HEK293T (cell line): ENCODE results near the gene RET.
A peak's percentile ranks its signal among the peaks of the same experiment; 100 is the strongest.

Source experiments
- CTCF ChIA-PET: fragments of 350-600 bp; formaldehyde crosslinking; extraction: SDS; loops from one replicate; lab custom pipeline; 2021; ENCODE audit warnings: antibody characterized with exemption, inconsistent platforms; lab: Yijun Ruan, JAX
- POLR2A ChIA-PET: fragments of 350-600 bp; formaldehyde crosslinking; extraction: SDS; loops from one replicate; lab custom pipeline; 2020; ENCODE audit warnings: antibody characterized with exemption, inconsistent platforms; lab: Yijun Ruan, JAX
- DNase-seq: peaks from one replicate; pipeline ENCODE4 v3.0.0; 2012; ENCODE audit warnings: mixed read lengths; ENCODE audit errors: extremely low spot score
- ARNT ChIP-seq: fragments of 450-650 bp; IDR thresholded peaks from 2 replicates; pipeline ENCODE4 v1.6.1; 2017; ENCODE audit warnings: mild to moderate bottlenecking
- BHLHE40 ChIP-seq: fragments of 450-650 bp; IDR thresholded peaks from 2 replicates; pipeline ENCODE4 v1.6.1; 2016; ENCODE audit warnings: mild to moderate bottlenecking, moderate library complexity, borderline replicate concordance
- CTBP1 ChIP-seq: fragments of 450-650 bp; IDR thresholded peaks from 2 replicates; pipeline ENCODE4 v1.6.1; 2016; ENCODE audit warnings: borderline replicate concordance
- ELF4 ChIP-seq: fragments of 450-650 bp; IDR thresholded peaks from 2 replicates; pipeline ENCODE4 v1.6.1; 2017; ENCODE audit warnings: antibody characterized with exemption
- FOXA1 ChIP-seq: fragments of 450-650 bp; IDR thresholded peaks from 2 replicates; pipeline ENCODE4 v1.6.1; 2016; ENCODE audit warnings: mild to moderate bottlenecking
- FOXK2 ChIP-seq: fragments of 450-650 bp; IDR thresholded peaks from 2 replicates; pipeline ENCODE4 v1.6.1; 2016; ENCODE audit warnings: mild to moderate bottlenecking
- FOXM1 ChIP-seq: fragments of 450-650 bp; IDR thresholded peaks from 2 replicates; pipeline ENCODE4 v1.6.1; 2017; ENCODE audit warnings: mild to moderate bottlenecking, borderline replicate concordance
- HDGF ChIP-seq: fragments of 450-650 bp; IDR thresholded peaks from 2 replicates; pipeline ENCODE4 v1.6.1; 2017; ENCODE audit warnings: antibody characterized with exemption, borderline replicate concordance
- L3MBTL2 ChIP-seq: fragments of 450-650 bp; conservative IDR thresholded peaks from 2 replicates; pipeline ENCODE4 v1.6.1; 2016; ENCODE audit warnings: mild to moderate bottlenecking
- LEF1 ChIP-seq: fragments of 450-650 bp; IDR thresholded peaks from 2 replicates; pipeline ENCODE4 v1.6.1; 2017; ENCODE audit warnings: mild to moderate bottlenecking, borderline replicate concordance
- NFRKB ChIP-seq: fragments of 450-650 bp; IDR thresholded peaks from 2 replicates; pipeline ENCODE4 v1.6.1; 2016; ENCODE audit warnings: mild to moderate bottlenecking, moderate library complexity
- PKNOX1 ChIP-seq: fragments of 450-650 bp; IDR thresholded peaks from 2 replicates; pipeline ENCODE4 v1.6.1; 2016
- SP1 ChIP-seq: fragments of 450-650 bp; IDR thresholded peaks from 2 replicates; pipeline ENCODE4 v1.6.1; 2017
- SUZ12 ChIP-seq: fragments of 450-650 bp; IDR thresholded peaks from 2 replicates; pipeline ENCODE4 v1.6.1; 2016; ENCODE audit warnings: mild to moderate bottlenecking
- TARDBP ChIP-seq: fragments of 450-650 bp; IDR thresholded peaks from 2 replicates; pipeline ENCODE4 v1.6.1; 2016
- ZNF384 ChIP-seq: fragments of 450-650 bp; IDR thresholded peaks from 2 replicates; pipeline ENCODE4 v1.6.1; 2016

Gene RET

DNA sequence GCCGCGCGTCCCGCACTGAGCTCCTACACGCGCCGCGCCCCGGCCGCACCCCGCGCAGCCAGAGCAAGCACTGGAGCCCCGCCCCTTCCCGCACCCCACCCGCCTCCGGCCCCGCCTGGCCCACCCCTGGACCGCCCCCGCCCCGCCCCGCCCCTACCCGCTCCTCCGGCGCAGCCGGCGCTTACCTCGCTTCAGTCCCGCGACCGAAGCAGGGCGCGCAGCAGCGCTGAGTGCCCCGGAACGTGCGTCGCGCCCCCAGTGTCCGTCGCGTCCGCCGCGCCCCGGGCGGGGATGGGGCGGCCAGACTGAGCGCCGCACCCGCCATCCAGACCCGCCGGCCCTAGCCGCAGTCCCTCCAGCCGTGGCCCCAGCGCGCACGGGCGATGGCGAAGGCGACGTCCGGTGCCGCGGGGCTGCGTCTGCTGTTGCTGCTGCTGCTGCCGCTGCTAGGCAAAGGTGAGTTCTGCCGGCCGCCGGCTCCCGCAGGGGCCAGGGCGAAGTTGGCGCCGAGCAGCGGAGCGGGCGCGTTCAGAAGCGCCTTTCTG is at the start of gene RET:
RET (plus strand) TSS at position 194 of the 545 bp plus-strand sequence; CDS start at position 384, 190 bp downstream.
- ChIA-PET POLR2A (no interaction called here), CTCF (no interaction called here)
- TF ChIP-seq BHLHE40, result no peak
- no peak for TF ChIP-seq FOXM1
- TF ChIP-seq CTBP1, result no peak
- no peak for TF ChIP-seq L3MBTL2
- TF ChIP-seq NFRKB, result no peak
- TF ChIP-seq FOXA1, result no peak
- no peak for TF ChIP-seq TARDBP
- no peak for TF ChIP-seq ZNF384
- no peak for TF ChIP-seq PKNOX1
- TF ChIP-seq ELF4, result no peak
- no peak for TF ChIP-seq HDGF
- no peak for TF ChIP-seq ARNT
- no peak for TF ChIP-seq SUZ12
- no peak for TF ChIP-seq SP1
- DNase-seq, result peak; percentile 71

GRCh38 chr10:43027331-43027955 is 49.4 kb upstream of the RET start:
- TF ChIP-seq CTBP1 (no peak), NFRKB (no peak), ARNT (no peak), ELF4 (no peak), HDGF (no peak), LEF1 (no peak), FOXM1 (no peak), FOXK2 (no peak), SUZ12 (no peak), L3MBTL2 (no peak), TARDBP (no peak), BHLHE40 (no peak)
- ChIA-PET POLR2A (no interaction called here), CTCF (no interaction called here)
- no peak for DNase-seq

DNA sequence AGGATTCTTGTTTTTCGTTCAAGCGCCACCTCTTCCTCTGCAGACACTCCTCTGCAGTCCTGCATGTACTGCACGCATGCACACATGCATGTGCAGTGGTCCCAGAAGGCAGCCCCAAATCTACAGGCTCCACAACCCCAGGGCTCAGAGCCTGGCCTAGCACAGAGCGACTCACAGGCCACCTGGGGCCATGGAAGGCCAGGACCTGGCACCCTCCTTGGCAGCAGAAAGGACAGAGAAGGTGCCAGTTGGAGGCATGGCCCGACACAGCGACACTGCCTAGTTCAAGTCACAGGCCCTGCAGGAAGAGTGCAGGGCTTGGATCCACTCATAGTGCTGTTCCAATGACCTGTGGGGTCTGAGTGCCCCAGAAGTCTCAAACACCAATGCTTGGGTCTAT is 48.7 kb upstream of the RET start:
- ChIA-PET POLR2A (no interaction called here), CTCF (no interaction called here)
- TF ChIP-seq PKNOX1 (no peak), BHLHE40 (no peak), SP1 (no peak), L3MBTL2 (no peak), ZNF384 (no peak), HDGF (no peak), LEF1 (no peak), SUZ12 (no peak)
- no peak for DNase-seq

GRCh38 chr10:43029043-43029442 is 47.8 kb upstream of the RET start:
- ChIA-PET CTCF (no interaction called here), POLR2A (no interaction called here)
- no peak for TF ChIP-seq BHLHE40
- DNase-seq, result no peak

DNA sequence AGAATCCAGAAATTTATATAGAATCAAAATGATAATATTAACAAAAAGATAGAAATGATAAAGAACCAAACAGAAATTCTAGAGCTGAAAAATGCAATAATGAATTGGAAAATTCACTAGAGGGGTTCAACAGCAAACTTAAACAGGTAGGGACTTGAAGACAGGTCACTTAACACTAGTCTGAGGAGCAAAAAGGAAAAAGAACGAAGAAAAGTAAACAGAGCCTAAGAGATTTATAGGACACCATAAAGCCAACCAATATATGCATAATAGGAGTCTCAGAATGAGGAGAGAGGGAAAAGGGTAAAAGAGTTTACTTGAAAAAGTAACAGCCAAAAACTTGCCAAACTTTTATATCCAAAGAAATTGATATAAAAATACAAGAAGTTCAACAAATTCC is 44.3 kb upstream of the RET start:
- CTCF ChIA-PET, result no interaction called here
- no peak for TF ChIP-seq CTBP1
- no peak for TF ChIP-seq TARDBP
- TF ChIP-seq ARNT, result no peak
- TF ChIP-seq ELF4, result no peak
- no peak for TF ChIP-seq SP1
- no peak for TF ChIP-seq FOXK2
- no peak for TF ChIP-seq FOXA1
- no peak for TF ChIP-seq BHLHE40
- no peak for TF ChIP-seq SUZ12
- no peak for TF ChIP-seq LEF1
- TF ChIP-seq PKNOX1, result no peak
- no peak for TF ChIP-seq ZNF384
- DNase-seq, result no peak
- POLR2A ChIA-PET, result no interaction called here

- no peak for DNase-seq
- no peak for TF ChIP-seq FOXM1
- TF ChIP-seq PKNOX1, result no peak
- TF ChIP-seq CTBP1, result no peak
- POLR2A ChIA-PET, result no interaction called here
- CTCF ChIA-PET, result no interaction called here
These were observed 41.1 kb upstream of the RET start for GRCh38 chr10:43035800-43036199.
